ENCODE data around the gene INO80.

The INO80 gene

DNA sequence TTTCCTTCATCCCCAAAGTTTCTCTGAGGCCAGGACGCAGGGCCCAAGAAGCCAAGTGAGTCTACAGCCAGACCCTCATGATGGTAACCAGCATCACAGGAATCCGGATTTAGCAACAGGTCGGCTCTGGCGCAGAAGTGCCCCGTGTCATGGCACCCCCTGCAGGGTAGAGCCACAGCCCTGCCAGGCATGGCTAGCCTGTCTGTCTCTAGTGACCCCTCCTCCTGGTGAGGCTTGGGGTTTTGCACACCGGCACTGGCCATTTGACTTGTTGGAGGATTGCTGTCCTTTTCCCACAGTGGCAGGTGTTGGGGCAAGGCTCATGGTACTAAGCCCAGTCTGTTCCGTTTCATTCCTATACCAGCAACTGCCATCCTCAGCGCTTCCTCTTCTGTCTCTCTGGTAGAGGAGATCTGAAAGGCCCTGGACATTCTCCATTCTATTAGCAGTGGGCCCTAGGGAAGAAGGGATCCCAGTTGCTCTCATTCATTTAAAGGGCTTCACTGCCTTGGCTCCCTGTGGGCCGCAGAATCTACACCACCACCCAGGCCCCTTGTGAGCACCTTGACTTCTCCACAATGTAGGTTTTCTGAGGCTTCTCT, 172.2 kb downstream of the INO80 start:
- DNase-seq (ENCODE audit: low read depth) = no peak
- H3K4me3 ChIP-seq (ENCODE audit: low read depth, low read length) = no peak overlapping the region
- TF ChIP-seq, protein P1, sequence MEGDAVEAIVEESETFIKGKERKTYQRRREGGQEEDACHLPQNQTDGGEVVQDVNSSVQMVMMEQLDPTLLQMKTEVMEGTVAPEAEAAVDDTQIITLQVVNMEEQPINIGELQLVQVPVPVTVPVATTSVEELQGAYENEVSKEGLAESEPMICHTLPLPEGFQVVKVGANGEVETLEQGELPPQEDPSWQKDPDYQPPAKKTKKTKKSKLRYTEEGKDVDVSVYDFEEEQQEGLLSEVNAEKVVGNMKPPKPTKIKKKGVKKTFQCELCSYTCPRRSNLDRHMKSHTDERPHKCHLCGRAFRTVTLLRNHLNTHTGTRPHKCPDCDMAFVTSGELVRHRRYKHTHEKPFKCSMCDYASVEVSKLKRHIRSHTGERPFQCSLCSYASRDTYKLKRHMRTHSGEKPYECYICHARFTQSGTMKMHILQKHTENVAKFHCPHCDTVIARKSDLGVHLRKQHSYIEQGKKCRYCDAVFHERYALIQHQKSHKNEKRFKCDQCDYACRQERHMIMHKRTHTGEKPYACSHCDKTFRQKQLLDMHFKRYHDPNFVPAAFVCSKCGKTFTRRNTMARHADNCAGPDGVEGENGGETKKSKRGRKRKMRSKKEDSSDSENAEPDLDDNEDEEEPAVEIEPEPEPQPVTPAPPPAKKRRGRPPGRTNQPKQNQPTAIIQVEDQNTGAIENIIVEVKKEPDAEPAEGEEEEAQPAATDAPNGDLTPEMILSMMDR (IDR thresholded peaks at IDR 0.05; ENCODE audit: control insufficient read depth, extremely low read depth, insufficient read depth) = no peak

DNA sequence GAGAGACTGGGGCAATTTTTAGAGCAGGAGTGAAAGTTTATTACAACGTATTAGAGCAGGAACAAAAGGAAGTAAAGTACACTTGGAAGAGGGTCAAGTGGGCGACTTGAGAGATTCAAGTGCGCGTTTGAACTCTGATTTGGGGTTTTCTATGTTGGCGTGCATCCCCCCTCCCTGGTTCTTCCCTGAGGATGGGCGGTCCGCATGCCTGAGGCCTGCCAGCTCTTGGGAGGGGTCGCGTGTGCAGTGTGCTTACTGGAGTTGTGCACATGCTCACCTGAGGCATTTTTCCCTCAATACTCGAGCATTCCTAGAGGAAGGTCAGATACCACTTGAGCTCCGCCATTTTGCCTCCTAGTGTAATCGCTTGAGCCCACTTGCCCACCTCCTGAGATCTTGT, 173.2 kb downstream of the INO80 start:
- TF ChIP-seq, protein P1 (IDR thresholded peaks at IDR 0.05; ENCODE audit: control insufficient read depth, extremely low read depth, insufficient read depth) = no peak
- no peak overlapping the region for H3K4me3 ChIP-seq (ENCODE audit: low read depth, low read length)
- no peak for DNase-seq (ENCODE audit: low read depth)

DNA sequence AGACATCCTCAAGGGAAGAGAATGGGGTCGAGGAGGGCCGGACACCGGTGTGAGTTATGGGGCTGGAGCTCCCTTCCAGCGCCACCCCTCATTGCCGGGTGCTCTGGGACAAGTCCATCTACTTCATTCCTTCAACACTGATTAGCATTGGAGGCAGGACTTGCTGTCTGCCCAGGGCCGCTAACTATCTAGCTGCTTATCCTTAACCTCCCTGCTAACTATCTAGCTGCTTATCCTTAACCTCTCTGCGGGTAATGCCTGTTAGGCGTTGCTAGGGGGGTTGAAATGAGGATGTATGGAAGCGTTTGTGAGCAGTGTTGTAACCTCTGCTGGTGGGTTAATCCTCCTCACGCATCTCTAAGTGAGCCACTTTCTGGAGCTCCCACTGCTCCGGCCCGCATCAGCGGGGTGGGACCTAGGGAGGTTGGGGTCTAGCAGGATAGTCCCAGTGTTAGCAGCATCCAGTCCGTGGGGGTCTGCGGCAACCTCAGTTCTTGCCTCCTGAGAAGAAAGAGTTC, 173.7 kb downstream of the INO80 start:
- DNase-seq (ENCODE audit: low read depth) = no peak
- TF ChIP-seq, protein P1 (IDR thresholded peaks at IDR 0.05; ENCODE audit: control insufficient read depth, extremely low read depth, insufficient read depth) = no peak
- peak overlapping the region; percentile 38 for H3K4me3 ChIP-seq (ENCODE audit: low read depth, low read length)

DNA sequence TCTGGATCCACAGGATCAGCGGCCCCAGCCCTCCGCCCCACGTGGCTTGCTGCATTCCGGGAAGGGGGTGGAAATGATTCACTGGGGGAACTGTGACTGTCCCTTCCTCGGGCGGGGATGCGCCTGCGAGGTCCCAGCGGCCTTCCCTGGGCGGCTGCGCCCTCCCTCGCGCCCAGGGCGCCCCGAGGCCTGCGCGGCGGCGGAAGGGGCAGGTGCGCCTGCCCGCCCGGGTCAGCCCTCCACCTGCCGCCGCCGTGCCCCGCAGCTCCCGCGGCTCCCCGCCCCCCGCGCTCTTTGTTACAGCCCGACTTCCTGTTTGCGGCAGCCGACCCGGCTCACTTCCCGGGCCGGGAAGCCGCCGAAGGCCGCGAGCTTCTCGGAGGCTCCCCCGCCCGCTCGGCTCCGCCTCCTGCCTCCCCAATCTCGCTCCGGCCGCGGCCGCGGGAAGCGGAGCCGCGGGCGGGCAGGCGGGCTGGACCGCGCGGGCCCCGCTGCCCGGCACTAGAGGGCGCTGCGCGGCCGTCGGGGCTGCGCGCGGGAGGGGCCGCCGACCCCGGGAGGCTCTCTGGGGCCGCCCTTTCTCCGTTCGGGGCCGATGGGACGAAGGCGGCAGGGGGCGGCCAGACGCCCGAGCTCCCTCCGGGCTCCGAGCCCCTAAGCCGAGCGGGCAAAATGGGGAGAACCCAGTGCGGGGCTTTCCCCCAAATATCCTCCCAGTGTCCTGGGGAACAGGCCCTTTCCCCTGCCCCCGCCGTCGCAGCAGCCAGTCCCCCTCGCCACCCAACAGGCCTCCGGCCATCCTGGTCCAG, 174.3 kb downstream of the INO80 start:
- H3K4me3 ChIP-seq (ENCODE audit: low read depth, low read length) = peak overlapping the region; percentile 38
- no peak for DNase-seq (ENCODE audit: low read depth)
- TF ChIP-seq, protein P1 (IDR thresholded peaks at IDR 0.05; ENCODE audit: control insufficient read depth, extremely low read depth, insufficient read depth) = peak; percentile 76

DNA sequence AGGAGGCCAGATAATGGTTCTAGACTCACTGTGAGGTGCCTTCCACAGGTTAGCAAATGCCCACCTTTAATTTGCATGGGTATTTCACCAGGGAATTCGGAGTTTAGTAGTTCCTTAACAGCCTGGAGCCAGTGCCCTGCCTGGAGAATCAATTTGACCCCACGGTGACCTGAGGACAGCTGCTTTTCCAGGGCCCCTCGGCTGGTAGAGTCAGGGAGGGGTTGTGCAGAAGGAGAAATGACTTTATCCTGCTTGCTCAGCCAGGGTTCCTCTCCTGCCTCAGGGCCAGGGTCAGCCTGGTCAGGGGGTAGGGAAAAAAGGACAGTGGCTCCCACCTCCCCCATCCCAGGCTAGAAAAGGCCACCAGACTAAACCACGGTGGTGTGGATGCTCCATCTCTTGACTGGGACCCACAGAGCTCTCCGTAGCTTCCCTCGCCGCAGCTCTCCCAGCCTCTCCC, 175.0 kb downstream of the INO80 start:
- no peak for DNase-seq (ENCODE audit: low read depth)

DNA sequence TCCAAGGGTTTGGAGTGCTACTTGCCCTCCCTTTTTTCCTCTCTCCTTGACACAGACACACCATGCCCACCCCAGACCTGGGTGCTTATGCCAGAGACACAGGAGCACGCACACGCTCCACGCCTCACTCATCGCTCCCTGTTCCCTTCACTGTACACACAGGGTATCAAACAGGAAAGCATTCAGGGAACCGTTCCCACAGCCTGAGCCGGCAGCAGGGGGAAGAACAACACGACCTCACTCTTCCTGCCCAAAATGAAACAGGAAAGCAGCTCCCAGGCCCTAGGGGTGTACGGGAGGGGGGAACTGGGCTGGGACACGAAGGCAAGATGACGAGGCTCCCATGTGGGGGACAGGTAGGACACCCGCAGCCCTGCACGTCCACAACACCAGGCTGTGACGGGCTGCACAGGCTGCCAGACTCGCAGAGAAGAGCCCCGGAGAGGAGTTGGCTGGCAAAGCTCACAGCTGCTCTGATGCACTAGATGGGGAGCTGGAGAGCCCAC, 175.7 kb downstream of the INO80 start:
- no peak for DNase-seq (ENCODE audit: low read depth)
- H3K4me3 ChIP-seq (ENCODE audit: low read depth, low read length) = no peak overlapping the region
- TF ChIP-seq, protein P1 (IDR thresholded peaks at IDR 0.05; ENCODE audit: control insufficient read depth, extremely low read depth, insufficient read depth) = no peak

More for the DNA sequence above, 175.0 kb downstream of the INO80 start:
- no peak overlapping the region for H3K4me3 ChIP-seq (ENCODE audit: low read depth, low read length)
- TF ChIP-seq, protein P1 (IDR thresholded peaks at IDR 0.05; ENCODE audit: control insufficient read depth, extremely low read depth, insufficient read depth) = no peak

Data from LNCaP clone FGC (cell line).